H7 (cell line): Measurements from ENCODE around the gene KCNH6. TPM values are rescaled to one million over a fixed set of nuclear protein-coding genes. Genes with fewer than 3 reads are reported as not detected.

Experiments used
- DNase-seq: peaks from one replicate; pipeline ENCODE4 v3.0.0; 2012
- H3K27me3 ChIP-seq: 2 replicates; pipeline ENCODE4 v1.6.0; 2011; ENCODE audit warnings: mild to moderate bottlenecking, low read length; ENCODE audit not compliant: control insufficient read depth, insufficient read depth
- H3K36me3 ChIP-seq: replicated peaks from 2 replicates; pipeline ENCODE4 v1.5.1; 2011; ENCODE audit warnings: low read length; ENCODE audit not compliant: control insufficient read depth, insufficient read depth
- H3K4me3 ChIP-seq: 2 replicates; pipeline ENCODE4 v1.5.1; 2011; ENCODE audit warnings: low read depth, mild to moderate bottlenecking, control low read depth, low read length, moderate library complexity; ENCODE audit not compliant: insufficient read depth
- total RNA-seq: library from RNA; depleted of rRNA; stranded (reverse); fragments of >200 nt; shearing (Covaris generic); gene quantifications from 2 replicates; pipeline ENCODE4 v1.2.3, GENCODE V29; 2014

Gene KCNH6
- total RNA-seq, 1 experiment from 2014 or later: 1.5 TPM

DNA sequence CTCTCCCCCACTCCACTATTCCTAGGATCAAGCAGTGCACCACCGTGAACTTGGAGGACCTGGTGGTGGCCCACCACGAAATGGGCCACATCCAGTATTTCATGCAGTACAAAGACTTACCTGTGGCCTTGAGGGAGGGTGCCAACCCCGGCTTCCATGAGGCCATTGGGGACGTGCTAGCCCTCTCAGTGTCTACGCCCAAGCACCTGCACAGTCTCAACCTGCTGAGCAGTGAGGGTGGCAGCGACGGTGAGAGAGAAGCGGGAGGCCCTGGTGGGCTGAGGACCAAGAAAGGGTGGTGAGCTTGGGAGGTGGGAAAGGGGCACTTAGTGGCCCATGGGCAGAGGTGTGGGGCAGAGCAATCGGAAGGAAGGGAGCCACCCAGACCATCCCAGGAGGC, 29.7 kb upstream of the KCNH6 start:
- Histone ChIP-seq H3K27me3 (no peaks in the 10 kb centered on the region), H3K36me3 (no peaks in the 10 kb centered on the region), H3K4me3 (no peak overlapping the region)
- no peak for DNase-seq

DNA sequence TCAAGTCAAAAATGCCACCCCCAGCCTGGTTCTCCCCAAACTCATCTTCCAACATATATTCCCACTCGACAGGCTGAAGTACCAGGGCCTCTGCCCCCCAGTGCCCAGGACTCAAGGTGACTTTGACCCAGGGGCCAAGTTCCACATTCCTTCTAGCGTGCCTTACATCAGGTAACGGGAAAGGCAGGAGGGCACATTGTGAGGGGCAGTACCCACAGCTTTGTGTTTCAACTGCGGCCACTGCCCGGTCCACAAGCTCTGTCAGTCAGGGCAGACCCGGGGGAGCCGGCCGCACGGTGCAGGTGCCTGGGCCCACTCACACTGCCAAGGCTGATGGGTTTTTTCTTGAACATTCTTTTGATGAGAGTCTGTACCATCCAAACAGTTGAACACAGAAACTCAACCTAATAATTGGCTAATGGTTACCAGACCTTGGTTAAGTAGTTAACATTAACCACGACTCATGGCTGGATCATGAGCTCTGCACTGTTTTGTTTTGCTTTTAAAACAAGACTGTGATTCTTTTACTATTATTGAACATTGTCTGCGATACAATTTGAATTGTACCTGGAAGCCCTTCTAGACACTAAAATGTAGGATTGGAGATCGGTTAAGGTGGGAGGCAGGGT, 28.7 kb upstream of the KCNH6 start:
- no peak for DNase-seq

DNA sequence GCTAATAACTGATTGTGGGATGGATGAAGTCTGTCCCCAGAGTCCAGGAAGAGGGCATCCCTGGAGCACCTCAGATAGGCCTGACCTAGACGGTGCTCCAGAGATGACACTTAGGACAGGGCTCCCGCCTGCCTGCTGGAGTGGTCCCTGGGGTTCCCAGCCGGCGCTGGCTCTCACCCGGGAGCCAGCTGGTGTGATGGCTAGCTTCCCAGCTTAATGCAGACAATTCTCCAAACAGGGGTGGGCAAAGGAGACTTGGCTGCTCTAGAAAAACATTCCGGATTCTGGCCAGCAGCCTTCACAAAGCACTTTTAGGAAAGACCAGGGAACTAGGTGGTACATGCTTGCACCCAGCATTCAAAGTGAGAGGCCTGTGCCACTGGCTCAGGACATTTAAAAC, 27.7 kb upstream of the KCNH6 start:
- Histone ChIP-seq H3K4me3 (no peak overlapping the region), H3K27me3 (no peaks in the 10 kb centered on the region; the same call in 1 of the 2 replicates), H3K36me3 (no peaks in the 10 kb centered on the region)
- peak; percentile 29 for DNase-seq

More for the DNA sequence above, 28.7 kb upstream of the KCNH6 start:
- no peak overlapping the region for H3K4me3 ChIP-seq
- H3K27me3 ChIP-seq: no peaks in the 10 kb centered on the region
- H3K36me3 ChIP-seq: no peaks in the 10 kb centered on the region

DNA sequence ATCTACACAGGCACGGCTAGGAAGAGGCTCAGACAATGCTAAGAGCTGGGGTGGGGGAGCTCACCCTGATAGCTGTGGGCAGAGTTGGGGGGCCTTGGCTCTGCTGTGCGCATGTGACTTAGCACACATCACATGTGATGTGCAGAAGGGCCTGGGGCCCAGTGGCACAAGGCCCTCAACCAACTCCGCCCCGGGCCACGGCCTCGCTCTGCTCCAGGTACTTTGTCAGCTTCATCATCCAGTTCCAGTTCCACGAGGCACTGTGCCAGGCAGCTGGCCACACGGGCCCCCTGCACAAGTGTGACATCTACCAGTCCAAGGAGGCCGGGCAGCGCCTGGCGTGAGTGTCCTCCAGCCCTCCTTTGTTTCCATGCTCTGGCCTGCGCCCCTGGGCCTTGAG, 27.0 kb upstream of the KCNH6 start:
- peak; percentile 33 for DNase-seq
- Histone ChIP-seq H3K27me3 (peaks cover 2% of the 10 kb centered on the region; the same call in 1 of the 2 replicates), H3K4me3 (no peak overlapping the region), H3K36me3 (no peaks in the 10 kb centered on the region)

DNA sequence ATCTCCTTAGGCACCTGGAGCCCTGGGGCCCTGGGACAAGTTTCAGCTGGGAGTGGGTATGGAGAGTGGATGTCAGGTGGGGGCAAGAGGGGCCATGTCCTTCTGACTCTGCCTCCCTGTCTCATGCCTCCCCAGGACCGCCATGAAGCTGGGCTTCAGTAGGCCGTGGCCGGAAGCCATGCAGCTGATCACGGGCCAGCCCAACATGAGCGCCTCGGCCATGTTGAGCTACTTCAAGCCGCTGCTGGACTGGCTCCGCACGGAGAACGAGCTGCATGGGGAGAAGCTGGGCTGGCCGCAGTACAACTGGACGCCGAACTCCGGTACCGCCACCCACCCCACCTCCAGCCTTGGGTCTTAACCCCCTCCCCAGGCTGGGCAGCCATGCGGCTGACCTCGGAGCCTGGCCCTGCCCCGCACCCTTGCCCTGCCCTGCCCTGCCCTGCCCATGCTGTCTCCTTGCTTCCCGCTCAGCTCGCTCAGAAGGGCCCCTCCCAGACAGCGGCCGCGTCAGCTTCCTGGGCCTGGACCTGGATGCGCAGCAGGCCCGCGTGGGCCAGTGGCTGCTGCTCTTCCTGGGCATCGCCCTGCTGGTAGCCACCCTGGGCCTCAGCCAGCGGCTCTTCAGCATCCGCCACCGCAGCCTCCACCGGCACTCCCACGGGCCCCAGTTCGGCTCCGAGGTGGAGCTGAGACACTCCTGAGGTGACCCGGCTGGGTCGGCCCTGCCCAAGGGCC, 26.3 kb upstream of the KCNH6 start:
- Histone ChIP-seq H3K4me3 (no peak overlapping the region), H3K36me3 (no peaks in the 10 kb centered on the region), H3K27me3 (peaks cover 2% of the 10 kb centered on the region; the same call in 1 of the 2 replicates)
- DNase-seq: peak; percentile 47

DNA sequence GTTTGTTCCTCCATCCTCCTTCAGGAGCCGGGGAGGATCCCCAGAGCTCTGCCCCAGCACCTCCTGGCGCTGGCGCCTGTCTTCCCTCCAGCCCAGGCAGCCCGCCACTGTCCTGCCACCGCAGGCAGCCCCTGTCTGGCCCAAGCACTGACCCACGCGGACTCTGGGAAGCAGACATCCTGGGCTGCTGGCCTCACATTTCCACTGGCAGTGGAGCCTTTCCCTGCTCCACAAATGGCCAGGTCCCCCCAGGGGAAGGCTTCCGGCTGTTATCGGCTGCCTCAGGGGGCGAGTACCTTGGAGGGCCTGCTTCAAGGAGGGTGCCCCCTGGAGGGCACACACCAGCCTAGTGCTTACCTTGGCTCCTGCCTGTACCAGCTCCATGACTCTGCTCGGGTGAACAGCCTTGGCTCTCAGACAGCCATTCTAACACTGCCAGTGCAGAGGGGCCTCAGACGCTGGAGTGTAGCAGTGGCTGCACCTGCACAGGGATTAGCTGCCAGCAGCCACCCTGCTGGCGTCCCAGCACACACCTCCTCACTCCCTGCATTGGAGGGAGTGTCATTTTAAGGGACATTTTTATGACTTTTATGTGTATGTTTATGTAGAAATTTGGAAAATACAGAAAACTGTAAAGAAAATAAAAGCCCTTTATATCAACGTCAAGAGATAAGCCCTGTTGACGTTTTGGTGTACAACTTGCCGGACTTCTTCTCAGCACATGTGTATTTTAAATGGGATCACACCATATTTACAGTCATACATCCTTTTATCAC, 25.3 kb upstream of the KCNH6 start:
- peak; percentile 88 for DNase-seq
- no peak overlapping the region for H3K4me3 ChIP-seq
- H3K36me3 ChIP-seq: no peaks in the 10 kb centered on the region
- H3K27me3 ChIP-seq: peaks cover 2% of the 10 kb centered on the region; the same call in 1 of the 2 replicates

DNA sequence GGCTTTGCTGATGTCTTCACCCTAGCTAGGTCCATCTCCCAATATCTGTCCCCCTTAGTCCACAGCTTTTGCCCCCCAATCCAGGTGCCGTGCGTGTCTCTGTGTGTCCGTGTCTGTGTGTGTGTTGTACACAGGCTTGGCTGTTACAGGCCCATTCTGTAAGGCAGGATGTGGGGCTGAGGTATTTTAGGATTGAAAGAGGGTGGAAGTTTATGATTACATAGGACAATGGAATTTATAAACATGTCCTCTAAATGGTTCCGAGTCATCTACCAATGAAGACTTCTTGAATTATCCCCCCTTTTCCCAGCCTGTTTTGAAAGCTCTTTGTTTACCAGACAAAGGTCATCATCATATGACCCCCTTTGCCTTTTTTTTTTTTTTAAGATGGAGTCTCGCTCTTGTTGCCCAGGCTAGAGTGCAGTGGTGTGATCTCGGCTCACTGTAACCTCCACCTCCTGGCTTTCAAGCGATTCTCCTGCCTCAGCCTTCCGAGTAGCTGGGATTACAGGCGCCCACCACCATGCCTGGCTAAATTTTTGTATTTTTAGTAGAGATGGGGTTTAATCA, 24.4 kb upstream of the KCNH6 start:
- Histone ChIP-seq H3K4me3 (no peak overlapping the region), H3K27me3 (peaks cover 2% of the 10 kb centered on the region; the same call in 1 of the 2 replicates), H3K36me3 (no peaks in the 10 kb centered on the region)
- DNase-seq: no peak

DNA sequence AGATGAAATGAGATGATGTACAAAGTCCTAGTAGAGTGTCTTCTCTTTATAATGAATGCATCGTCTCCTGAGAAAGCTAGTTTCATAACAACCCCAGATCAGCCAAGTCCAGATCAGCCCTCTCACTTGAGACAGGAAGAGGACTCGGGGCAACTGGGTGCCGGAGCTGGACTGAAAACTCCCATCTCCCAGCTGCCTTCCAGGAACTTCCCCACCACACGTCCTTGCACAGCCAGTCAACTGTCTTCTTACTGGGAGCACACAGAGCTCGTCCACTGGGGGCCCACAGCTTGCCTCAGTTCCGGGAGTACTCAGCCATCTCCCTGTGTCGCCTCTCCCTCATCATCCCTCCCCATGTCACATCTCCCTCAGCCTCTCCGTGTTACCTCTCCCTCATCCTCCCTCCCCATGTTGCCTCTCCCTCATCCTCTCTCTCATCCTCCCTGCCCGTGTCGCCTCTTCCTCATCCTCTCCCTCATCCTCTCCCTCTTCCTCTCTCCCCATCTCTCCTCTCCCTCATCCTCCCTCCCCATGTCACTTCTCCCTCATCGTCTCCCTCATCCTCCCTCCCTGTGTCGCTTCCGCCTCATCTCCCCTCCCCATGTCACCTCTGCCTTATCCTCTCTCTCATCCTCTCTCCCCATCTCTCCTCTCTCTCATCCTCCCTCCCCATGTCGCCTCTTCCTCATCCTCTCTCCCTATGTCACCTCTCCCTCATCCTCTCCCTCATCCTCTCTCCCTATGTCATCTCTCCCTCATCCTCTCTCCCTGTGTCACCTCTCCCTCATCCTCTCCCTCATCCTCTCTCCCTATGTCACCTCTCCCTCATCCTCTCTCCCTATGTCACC, 22.4 kb upstream of the KCNH6 start:
- H3K27me3 ChIP-seq: peaks cover 2% of the 10 kb centered on the region; the same call in 1 of the 2 replicates
- DNase-seq: no peak
- H3K4me3 ChIP-seq: no peak overlapping the region
- no peaks in the 10 kb centered on the region for H3K36me3 ChIP-seq

DNA sequence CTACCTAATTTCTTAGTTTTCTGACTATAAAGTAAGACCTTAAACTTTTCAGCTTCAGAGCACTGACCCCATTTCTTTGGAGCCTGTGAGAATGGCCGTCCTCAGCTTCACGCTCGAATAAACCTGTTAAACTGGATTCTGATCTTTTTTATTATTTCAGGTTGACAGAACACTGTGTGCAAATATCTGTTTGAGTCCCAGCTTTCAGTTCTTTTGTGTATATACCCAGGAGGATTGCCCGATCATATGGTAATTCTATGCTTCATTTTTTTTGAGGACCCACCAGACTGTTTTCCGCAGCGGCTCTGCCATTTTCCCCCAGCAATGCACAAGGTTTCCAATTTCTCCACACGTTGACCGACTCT, 19.8 kb upstream of the KCNH6 start:
- no peak for DNase-seq
- Histone ChIP-seq H3K4me3 (no peak overlapping the region), H3K36me3 (no peaks in the 10 kb centered on the region), H3K27me3 (peaks cover 2% of the 10 kb centered on the region; the same call in 1 of the 2 replicates)

DNA sequence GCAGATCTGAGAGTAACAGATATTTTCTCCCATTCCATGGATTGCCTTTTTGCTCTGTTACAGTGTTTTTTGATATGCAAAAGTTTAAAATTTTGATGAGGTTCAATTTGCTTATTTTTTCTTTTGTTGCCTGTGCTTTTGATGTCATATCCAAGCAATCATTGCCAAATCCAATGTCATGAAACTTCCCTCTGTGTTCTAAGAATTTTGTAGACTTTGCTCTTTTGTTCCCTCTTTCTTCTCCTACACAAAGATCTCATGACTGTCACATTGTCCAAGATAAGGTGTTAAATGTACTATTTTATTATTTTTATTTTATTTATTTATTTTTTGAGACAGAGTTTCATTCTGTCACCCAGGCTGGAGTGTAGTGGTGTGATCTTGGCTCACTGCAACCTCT, 18.9 kb upstream of the KCNH6 start:
- H3K27me3 ChIP-seq: peaks cover 2% of the 10 kb centered on the region; the same call in 1 of the 2 replicates
- H3K4me3 ChIP-seq: no peak overlapping the region
- DNase-seq: no peak
- H3K36me3 ChIP-seq: no peaks in the 10 kb centered on the region

DNA sequence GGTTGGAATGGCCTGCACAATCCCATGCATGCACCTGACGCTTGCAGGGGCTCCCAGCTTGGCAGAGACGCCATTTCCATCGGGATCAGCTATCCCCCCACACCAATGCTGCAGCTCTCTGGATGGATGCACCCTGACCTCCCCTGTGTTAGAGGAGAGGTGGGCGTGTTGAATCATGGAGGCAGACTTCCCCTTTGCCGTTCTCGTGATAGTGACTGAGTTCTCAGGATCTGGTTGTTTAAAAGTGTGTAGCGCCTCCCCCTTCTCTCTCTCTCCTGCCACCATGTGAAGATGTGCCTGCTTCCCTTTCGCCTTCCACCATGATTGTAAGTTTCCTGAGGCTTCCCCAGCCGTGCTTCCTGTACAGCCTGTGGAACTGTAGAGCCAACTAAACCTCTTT, 17.8 kb upstream of the KCNH6 start:
- no peak for DNase-seq
- Histone ChIP-seq H3K27me3 (peaks cover 2% of the 10 kb centered on the region; the same call in 1 of the 2 replicates), H3K4me3 (no peak overlapping the region), H3K36me3 (no peaks in the 10 kb centered on the region)

DNA sequence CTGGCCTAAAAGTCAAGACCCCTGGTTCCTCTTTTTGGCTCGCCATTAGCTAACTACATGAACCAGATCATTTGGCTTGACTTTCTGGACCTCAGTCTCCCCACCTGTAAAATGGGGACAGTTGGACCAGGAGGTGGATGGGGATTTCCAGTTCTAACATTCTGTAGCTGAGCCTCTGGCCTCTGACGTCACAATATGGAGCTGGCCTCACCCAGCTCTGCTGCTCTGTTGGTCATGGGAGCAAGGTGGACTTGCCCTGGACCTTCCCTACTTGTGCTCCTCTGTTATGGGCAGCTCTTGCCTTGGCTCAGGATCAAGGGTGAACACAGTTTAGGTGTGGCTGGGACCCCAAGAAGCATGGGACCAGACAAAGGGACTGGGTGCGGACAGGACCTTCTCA, 16.5 kb upstream of the KCNH6 start:
- H3K27me3 ChIP-seq: no peaks in the 10 kb centered on the region
- no peak for DNase-seq
- no peak overlapping the region for H3K4me3 ChIP-seq
- H3K36me3 ChIP-seq: no peaks in the 10 kb centered on the region

DNA sequence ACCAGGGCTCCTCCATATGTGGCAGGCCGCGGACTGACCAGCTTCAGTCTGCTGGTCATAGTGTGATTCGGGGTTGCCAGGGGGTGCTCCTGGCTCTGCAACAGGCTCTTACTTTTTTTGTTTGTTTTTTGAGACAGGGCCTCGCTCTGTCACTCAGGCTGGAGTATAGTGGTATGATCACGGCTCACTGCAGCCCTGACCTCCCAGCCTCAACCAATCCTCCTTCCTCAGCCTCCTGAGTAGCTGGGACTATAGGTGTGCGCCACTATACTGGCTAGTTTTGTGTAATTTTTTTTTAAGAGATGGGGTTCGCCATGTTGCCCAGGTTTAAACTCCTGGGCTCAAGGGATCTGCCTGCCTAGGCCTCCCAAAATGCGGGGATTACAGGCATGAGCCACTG, 11.8 kb upstream of the KCNH6 start:
- no peaks in the 10 kb centered on the region for H3K27me3 ChIP-seq
- H3K36me3 ChIP-seq: no peaks in the 10 kb centered on the region
- H3K4me3 ChIP-seq: no peak overlapping the region
- no peak for DNase-seq

DNA sequence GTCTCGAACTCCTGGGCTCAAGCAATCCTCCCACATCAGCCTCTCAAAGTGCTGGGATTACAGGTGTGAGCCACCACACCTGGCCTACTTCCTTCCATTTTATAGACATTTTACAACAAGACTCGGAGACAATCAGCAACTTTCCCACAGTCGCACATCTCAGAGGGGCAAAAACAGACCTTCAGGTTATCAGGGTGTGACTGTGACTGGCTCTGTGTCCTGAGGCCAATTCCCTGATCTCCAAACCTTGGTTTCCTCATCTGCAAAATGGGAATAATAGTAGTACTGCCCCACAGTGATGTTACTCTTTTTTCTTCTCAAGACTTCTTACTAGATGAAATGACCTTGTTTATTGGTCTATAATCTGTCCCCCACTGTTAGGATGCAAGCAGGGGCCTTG, 10.8 kb upstream of the KCNH6 start:
- H3K27me3 ChIP-seq: no peaks in the 10 kb centered on the region
- no peak for DNase-seq

More for the DNA sequence above, 10.8 kb upstream of the KCNH6 start:
- Histone ChIP-seq H3K4me3 (no peak overlapping the region), H3K36me3 (no peaks in the 10 kb centered on the region)
